Measurements from ENCODE around the gene ZNF804B.
A peak's percentile ranks its signal among the peaks of the same experiment; 100 is the strongest.

The ZNF804B gene

GRCh38 chr7:89311886-89312285, 552.4 kb downstream of the ZNF804B start:
- H3K36me3 Mint-ChIP-seq (ENCODE audit: low read depth): no peaks in the 10 kb centered on the region
- H3K4me3 Mint-ChIP-seq: no peak overlapping the region
- no peaks in the 10 kb centered on the region for H3K9me3 Mint-ChIP-seq
- no peaks in the 10 kb centered on the region for H3K27me3 Mint-ChIP-seq (ENCODE audit: low read depth)
- H3K4me1 Mint-ChIP-seq: peaks cover 12% of the 10 kb centered on the region
- H3K27ac Mint-ChIP-seq: peak overlapping the region in 2 of 3 experiments; percentile 56 to 78
- no peak for TF ChIP-seq CTCF (IDR thresholded peaks at IDR 0.05; ENCODE audit: unreplicated experiment in 3 of 3)

GRCh38 chr7:89312551-89312950, 553.1 kb downstream of the ZNF804B start:
- no peak overlapping the region for H3K4me3 Mint-ChIP-seq
- no peaks in the 10 kb centered on the region for H3K27me3 Mint-ChIP-seq (ENCODE audit: low read depth)
- no peaks in the 10 kb centered on the region for H3K36me3 Mint-ChIP-seq (ENCODE audit: low read depth)
- peak overlapping the region; percentile 9 to 78 (median 56) for H3K27ac Mint-ChIP-seq
- peaks cover 12% of the 10 kb centered on the region for H3K4me1 Mint-ChIP-seq
- no peak for TF ChIP-seq CTCF (IDR thresholded peaks at IDR 0.05; ENCODE audit: unreplicated experiment in 3 of 3)
- H3K9me3 Mint-ChIP-seq: peaks cover 4% of the 10 kb centered on the region

GRCh38 chr7:89316584-89317251, 557.2 kb downstream of the ZNF804B start:
- no peak overlapping the region for H3K27ac Mint-ChIP-seq
- no peaks in the 10 kb centered on the region for H3K27me3 Mint-ChIP-seq (ENCODE audit: low read depth)
- TF ChIP-seq CTCF (IDR thresholded peaks at IDR 0.05; ENCODE audit: unreplicated experiment in 3 of 3): no peak
- H3K4me1 Mint-ChIP-seq: peaks cover 9% of the 10 kb centered on the region
- no peak overlapping the region for H3K4me3 Mint-ChIP-seq
- H3K9me3 Mint-ChIP-seq: peaks cover 4% of the 10 kb centered on the region
- H3K36me3 Mint-ChIP-seq (ENCODE audit: low read depth): no peaks in the 10 kb centered on the region

GRCh38 chr7:89332026-89332425, 572.5 kb downstream of the ZNF804B start:
- no peaks in the 10 kb centered on the region for H3K9me3 Mint-ChIP-seq
- no peak for TF ChIP-seq CTCF (IDR thresholded peaks at IDR 0.05; ENCODE audit: unreplicated experiment in 3 of 3)
- no peak overlapping the region for H3K27ac Mint-ChIP-seq
- peaks cover 12% of the 10 kb centered on the region for H3K4me1 Mint-ChIP-seq
- no peak overlapping the region for H3K4me3 Mint-ChIP-seq
- no peaks in the 10 kb centered on the region for H3K27me3 Mint-ChIP-seq (ENCODE audit: low read depth)
- no peaks in the 10 kb centered on the region for H3K36me3 Mint-ChIP-seq (ENCODE audit: low read depth)

- no peak for TF ChIP-seq CTCF (IDR thresholded peaks at IDR 0.05; ENCODE audit: unreplicated experiment in 3 of 3)
- no peaks in the 10 kb centered on the region for H3K9me3 Mint-ChIP-seq
- H3K36me3 Mint-ChIP-seq (ENCODE audit: low read depth): no peaks in the 10 kb centered on the region
- H3K4me1 Mint-ChIP-seq: peaks cover 12% of the 10 kb centered on the region
- no peaks in the 10 kb centered on the region for H3K27me3 Mint-ChIP-seq (ENCODE audit: low read depth)
- no peak overlapping the region for H3K4me3 Mint-ChIP-seq
- peak overlapping the region in 1 of 3 experiments; percentile 64 for H3K27ac Mint-ChIP-seq
Measured at GRCh38 chr7:89334797-89335196, 575.3 kb downstream of the ZNF804B start.

GRCh38 chr7:89335490-89335889, 576.0 kb downstream of the ZNF804B start:
- Mint-ChIP-seq H3K36me3 (ENCODE audit: low read depth) (no peaks in the 10 kb centered on the region), H3K9me3 (no peaks in the 10 kb centered on the region), H3K27me3 (ENCODE audit: low read depth) (no peaks in the 10 kb centered on the region), H3K4me1 (peaks cover 12% of the 10 kb centered on the region), H3K4me3 (no peak overlapping the region), H3K27ac (peak overlapping the region in 1 of 3 experiments; percentile 64)
- no peak for TF ChIP-seq CTCF (IDR thresholded peaks at IDR 0.05; ENCODE audit: unreplicated experiment in 3 of 3)

All from nephron (organoid).